Ishikawa (cell line): ENCODE results near the gene AMPD2.

Experiments used
- CEBPB ChIP-seq: IDR thresholded peaks from 2 replicates; pipeline ENCODE4 v1.6.1; 2012
- EGR1 ChIP-seq: IDR thresholded peaks from 2 replicates; pipeline ENCODE4 v1.6.1; 2012
- EP300 ChIP-seq: IDR thresholded peaks from 2 replicates; pipeline ENCODE4 v1.6.1; 2012; ENCODE audit warnings: borderline replicate concordance
- MAX ChIP-seq: IDR thresholded peaks from 2 replicates; pipeline ENCODE4 v1.6.1; 2012
- NFIC ChIP-seq: IDR thresholded peaks from 2 replicates; pipeline ENCODE4 v1.6.1; 2012
- RAD21 ChIP-seq: IDR thresholded peaks from 2 replicates; pipeline ENCODE4 v1.6.1; 2012; ENCODE audit warnings: low read depth
- REST ChIP-seq: IDR thresholded peaks from 2 replicates; pipeline ENCODE4 v1.6.1; 2012; ENCODE audit warnings: low read depth, mild to moderate bottlenecking
- TCF12 ChIP-seq: IDR thresholded peaks from 2 replicates; pipeline ENCODE4 v1.6.1; 2012; ENCODE audit warnings: low read depth
- USF1 ChIP-seq: IDR thresholded peaks from 2 replicates; pipeline ENCODE4 v1.6.1; 2012
- YY1 ChIP-seq: IDR thresholded peaks from 2 replicates; pipeline ENCODE4 v1.6.1; 2012; ENCODE audit warnings: low read depth
- ZBTB7A ChIP-seq: IDR thresholded peaks from 2 replicates; pipeline ENCODE4 v1.6.1; 2012; ENCODE audit warnings: low read depth

GRCh38 chr1:109573785-109574184, 45.9 kb upstream of the AMPD2 start:
- TF ChIP-seq REST (no peak), RAD21 (no peak), TCF12 (no peak), CEBPB (no peak), EP300 (no peak), NFIC (no peak), ZBTB7A (no peak), MAX (no peak), USF1 (no peak), YY1 (no peak), EGR1 (no peak)
